Measurements from ENCODE around the gene PPL. TPM values are rescaled to one million over a fixed set of nuclear protein-coding genes. Genes with fewer than 3 reads are reported as not detected.
A peak's percentile ranks its signal among the peaks of the same experiment; 100 is the strongest.

Gene PPL
- total and polyA plus RNA-seq, 2 of the 13 experiments (the other 11 are each of a cell fraction or from before 2014, with no cell fraction given): 5.7 to 6.6 TPM

DNA sequence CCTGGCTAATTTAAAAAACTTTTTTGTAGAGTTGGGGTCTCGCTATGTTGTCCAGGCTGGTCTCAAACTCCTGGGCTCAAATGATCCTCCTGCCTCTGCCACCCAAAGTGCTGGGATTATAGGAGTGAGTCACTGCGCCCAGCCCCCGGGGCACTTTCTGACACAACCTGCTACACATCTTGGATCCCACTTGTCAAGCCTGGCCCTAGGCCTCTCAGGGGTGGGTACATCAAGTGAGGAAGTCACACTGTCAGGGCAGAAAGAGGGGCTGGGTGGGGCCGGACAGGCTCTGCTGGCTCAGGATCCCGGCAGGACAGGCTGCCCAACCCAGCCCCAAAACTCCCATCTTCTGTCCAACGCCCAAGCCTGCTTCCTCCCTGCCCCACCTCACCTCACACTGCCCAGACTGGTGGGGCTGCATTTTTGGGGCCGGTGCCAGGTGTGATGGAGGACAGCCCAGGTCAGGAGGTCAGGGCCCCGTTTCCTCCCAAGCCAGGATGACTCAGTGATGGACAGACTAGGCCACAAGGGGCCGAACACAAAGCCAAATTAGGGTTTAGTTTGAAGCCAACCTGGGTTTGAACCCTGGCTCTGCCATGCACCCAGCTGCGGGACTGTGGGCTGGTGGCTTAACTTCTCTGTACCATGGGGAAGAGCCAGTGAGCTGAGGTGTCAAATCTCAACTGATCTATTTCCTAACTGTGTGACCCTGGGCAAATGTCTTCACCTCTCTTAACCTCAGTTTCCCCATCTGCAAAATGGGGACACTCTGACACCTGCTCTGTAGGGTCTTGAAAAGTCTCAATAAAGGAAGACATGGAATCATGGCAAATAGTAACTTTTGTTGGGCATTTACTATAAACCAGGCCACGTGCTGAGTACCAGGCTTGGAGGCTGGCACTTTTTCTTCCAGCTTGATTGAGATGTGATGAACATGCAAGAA, 8.9 kb upstream of the PPL start:
- H3K4me2 ChIP-seq (ENCODE audit: low read depth, low read length): peak overlapping the region; percentile 89
- FAIRE-seq (no peak), DNase-seq (ENCODE audit: low spot score) (no peak), ATAC-seq (no peak)
- intact Hi-C loops (cut with micrococcal nuclease; ENCODE audit: unreplicated experiment) (loop anchor here (5.0 kb wide), 1 partner anchor 34 kb away; no protein-coding TSS in a partner anchor), in situ Hi-C loops (cut with HindIII; ENCODE audit: extremely low pct_ligation_motif_present, low pct_unique_long_range_greater_than_20kb) (no loop called here)
- H4K20me1 ChIP-seq (ENCODE audit: insufficient read depth, low read length): no peaks in the 10 kb centered on the region
- H3K9me3 ChIP-seq (ENCODE audit: low read length): no peaks in the 10 kb centered on the region
- peaks cover 89% of the 10 kb centered on the region for H3K4me1 ChIP-seq (ENCODE audit: insufficient read depth, low read length)
- no peaks in the 10 kb centered on the region for H3K79me2 ChIP-seq (ENCODE audit: insufficient read depth, low read length)
- ChIA-PET CTCF (ENCODE audit: low intra/inter-chr PET ratio, low total read pairs) (no interaction called here), POLR2A (interaction anchor here (1.1 to 6.3 kb wide), 7 partner anchors 12 to 177 kb away, joined by 4 to 62 read pairs (median 6); partner anchors contain the start of genes NAGPA, ROGDI and SEC14L5)
- H3K27me3 ChIP-seq (ENCODE audit: control insufficient read depth in 1 of 2, insufficient read depth in 2 of 2, low read length in 2 of 2): no peaks in the 10 kb centered on the region; a peak in 1 of 5 replicates
- WGBS (ENCODE audit: low lambda C conversion rate): 43% methylated on average over 6 of the region's 11 CpGs
- no peaks in the 10 kb centered on the region for H3K36me3 ChIP-seq (replicated peaks in 1 of 2; ENCODE audit: control insufficient read depth in 1 of 2, insufficient read depth in 2 of 2, low read length in 2 of 2)
- no peak overlapping the region for H3K27ac ChIP-seq (ENCODE audit: extremely low read length, insufficient read depth, low read length)
- no peak overlapping the region for H2AFZ ChIP-seq (ENCODE audit: low read length)
- H3K9ac ChIP-seq (ENCODE audit: insufficient read depth, low read depth, low read length): peak overlapping the region; percentile 45; the same call in 1 of the 2 replicates
- no TSS peak for BruUV-seq (replicated peaks)
- peak overlapping the region in 1 of 3 experiments; percentile 59; a peak in 1 of 6 replicates for H3K4me3 ChIP-seq (replicated peaks in 1 of 3; ENCODE audit: insufficient read depth in 1 of 3, low read depth in 2 of 3, low read length in 3 of 3)
- TF ChIP-seq ISL2 (CRISPR knock-in tag; IDR thresholded peaks at IDR 0.05) (no peak), ZNF329 (CRISPR knock-in tag; IDR thresholded peaks at IDR 0.05; ENCODE audit: low read depth) (no peak), ZFP90 (CRISPR knock-in tag; IDR thresholded peaks at IDR 0.05; ENCODE audit: borderline replicate concordance) (no peak), ZNF33A (CRISPR knock-in tag; IDR thresholded peaks at IDR 0.05; ENCODE audit: borderline replicate concordance) (no peak), ATM (IDR thresholded peaks at IDR 0.05; ENCODE audit: borderline replicate concordance) (no peak), ZNF367 (CRISPR knock-in tag; IDR thresholded peaks at IDR 0.05; ENCODE audit: borderline replicate concordance) (no peak), KDM1A (CRISPR knock-in tag; IDR thresholded peaks at IDR 0.05) (peak; percentile 13; the same call in 1 of the 2 replicates), KLF12 (CRISPR knock-in tag; IDR thresholded peaks at IDR 0.05; ENCODE audit: borderline replicate concordance) (no peak), ZSCAN22 (CRISPR knock-in tag; IDR thresholded peaks at IDR 0.05) (no peak), NR2F1 (CRISPR knock-in tag; IDR thresholded peaks at IDR 0.05) (0 out of 4 replicates have a peak, but pooled peaks of 1 of the 2 experiments have one; percentile 13), HOXD1 (CRISPR knock-in tag; IDR thresholded peaks at IDR 0.05) (no peak), SPEN (CRISPR knock-in tag; IDR thresholded peaks at IDR 0.05; ENCODE audit: low read depth) (no peak), ZNF253 (CRISPR knock-in tag; IDR thresholded peaks at IDR 0.05; ENCODE audit: borderline replicate concordance) (0 out of 2 replicates have a peak, but pooled peaks have one; percentile 32), FOSL2 (CRISPR knock-in tag; IDR thresholded peaks at IDR 0.05) (peak; percentile 35; the same call in 1 of the 2 replicates), FOXP1 (IDR thresholded peaks at IDR 0.05) (no peak), FOXP1 (CRISPR knock-in tag; IDR thresholded peaks at IDR 0.05) (no peak), LCORL (IDR thresholded peaks at IDR 0.05) (no peak), LCORL (CRISPR knock-in tag; IDR thresholded peaks at IDR 0.05) (peak; percentile 9; the same call in 1 of the 2 replicates), BATF2 (CRISPR knock-in tag; IDR thresholded peaks at IDR 0.05) (no peak), ZNF629 (CRISPR knock-in tag; conservative IDR thresholded peaks at IDR 0.05) (peak; percentile 91)
- TF ChIP-seq, protein P1, sequence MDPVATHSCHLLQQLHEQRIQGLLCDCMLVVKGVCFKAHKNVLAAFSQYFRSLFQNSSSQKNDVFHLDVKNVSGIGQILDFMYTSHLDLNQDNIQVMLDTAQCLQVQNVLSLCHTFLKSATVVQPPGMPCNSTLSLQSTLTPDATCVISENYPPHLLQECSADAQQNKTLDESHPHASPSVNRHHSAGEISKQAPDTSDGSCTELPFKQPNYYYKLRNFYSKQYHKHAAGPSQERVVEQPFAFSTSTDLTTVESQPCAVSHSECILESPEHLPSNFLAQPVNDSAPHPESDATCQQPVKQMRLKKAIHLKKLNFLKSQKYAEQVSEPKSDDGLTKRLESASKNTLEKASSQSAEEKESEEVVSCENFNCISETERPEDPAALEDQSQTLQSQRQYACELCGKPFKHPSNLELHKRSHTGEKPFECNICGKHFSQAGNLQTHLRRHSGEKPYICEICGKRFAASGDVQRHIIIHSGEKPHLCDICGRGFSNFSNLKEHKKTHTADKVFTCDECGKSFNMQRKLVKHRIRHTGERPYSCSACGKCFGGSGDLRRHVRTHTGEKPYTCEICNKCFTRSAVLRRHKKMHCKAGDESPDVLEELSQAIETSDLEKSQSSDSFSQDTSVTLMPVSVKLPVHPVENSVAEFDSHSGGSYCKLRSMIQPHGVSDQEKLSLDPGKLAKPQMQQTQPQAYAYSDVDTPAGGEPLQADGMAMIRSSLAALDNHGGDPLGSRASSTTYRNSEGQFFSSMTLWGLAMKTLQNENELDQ (CRISPR knock-in tag; IDR thresholded peaks at IDR 0.05; ENCODE audit: borderline replicate concordance): no peak
- TF ChIP-seq, protein P2, sequence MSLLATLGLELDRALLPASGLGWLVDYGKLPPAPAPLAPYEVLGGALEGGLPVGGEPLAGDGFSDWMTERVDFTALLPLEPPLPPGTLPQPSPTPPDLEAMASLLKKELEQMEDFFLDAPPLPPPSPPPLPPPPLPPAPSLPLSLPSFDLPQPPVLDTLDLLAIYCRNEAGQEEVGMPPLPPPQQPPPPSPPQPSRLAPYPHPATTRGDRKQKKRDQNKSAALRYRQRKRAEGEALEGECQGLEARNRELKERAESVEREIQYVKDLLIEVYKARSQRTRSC (CRISPR knock-in tag; IDR thresholded peaks at IDR 0.05; ENCODE audit: low read depth): no peak

Measured in HepG2 (cell line).